ENCODE data around the gene LYZL1. TPM values are rescaled to one million over a fixed set of nuclear protein-coding genes. Genes with fewer than 3 reads are reported as not detected.

Gene LYZL1
- total RNA-seq, 4 donors from 2014 or later = not detected

- TF ChIP-seq CTCF (IDR thresholded peaks at IDR 0.05) (no peak), POLR2A (IDR thresholded peaks at IDR 0.05) (no peak)
- Histone ChIP-seq H3K4me1 (peaks cover 0 to 9% of the 10 kb centered on the region in 2 donors), H3K9me3 (no peaks in the 10 kb centered on the region), H3K36me3 (no peaks in the 10 kb centered on the region), H3K4me3 (no peak overlapping the region), H3K27ac (no peak overlapping the region), H3K27me3 (no peaks in the 10 kb centered on the region)
- intact Hi-C loops (cut with DNase I; ENCODE audit: low total_unique reads) = no loop called here
- no peak for DNase-seq
Measured at GRCh38 chr10:29249018-29249417, 39.9 kb upstream of the LYZL1 start.

GRCh38 chr10:29250066-29250465 is 38.8 kb upstream of the LYZL1 start:
- no peak overlapping the region for H3K4me3 ChIP-seq
- DNase-seq = no peak
- no peaks in the 10 kb centered on the region for H3K36me3 ChIP-seq
- H3K4me1 ChIP-seq = peaks cover 0 to 9% of the 10 kb centered on the region in 2 donors
- no peak overlapping the region for H3K27ac ChIP-seq
- H3K9me3 ChIP-seq = no peaks in the 10 kb centered on the region
- no peaks in the 10 kb centered on the region for H3K27me3 ChIP-seq
- TF ChIP-seq CTCF (IDR thresholded peaks at IDR 0.05) = no peak
- intact Hi-C loops (cut with DNase I; ENCODE audit: low total_unique reads) = no loop called here

GRCh38 chr10:29252811-29253689 is 35.8 kb upstream of the LYZL1 start:
- H3K4me1 ChIP-seq = peaks cover 0 to 13% of the 10 kb centered on the region in 2 donors
- DNase-seq = no peak
- no peak overlapping the region for H3K4me3 ChIP-seq
- intact Hi-C loops (cut with DNase I; ENCODE audit: low total_unique reads) = no loop called here
- no peaks in the 10 kb centered on the region for H3K9me3 ChIP-seq
- peak overlapping the region; percentile 27 to 89 for H3K27ac ChIP-seq
- TF ChIP-seq POLR2A (IDR thresholded peaks at IDR 0.05) (no peak), CTCF (IDR thresholded peaks at IDR 0.05) (no peak)
- H3K27me3 ChIP-seq = no peaks in the 10 kb centered on the region
- H3K36me3 ChIP-seq = no peaks in the 10 kb centered on the region

- no peaks in the 10 kb centered on the region for H3K36me3 ChIP-seq
- intact Hi-C loops (cut with DNase I; ENCODE audit: low total_unique reads) = no loop called here
- no peak overlapping the region for H3K4me3 ChIP-seq
- TF ChIP-seq CTCF (IDR thresholded peaks at IDR 0.05) = no peak
- TF ChIP-seq POLR2A (IDR thresholded peaks at IDR 0.05) = no peak
- DNase-seq = no peak
- peak overlapping the region; percentile 78 to 89 for H3K27ac ChIP-seq
- peaks cover 0 to 13% of the 10 kb centered on the region in 2 donors for H3K4me1 ChIP-seq
- H3K27me3 ChIP-seq = no peaks in the 10 kb centered on the region
- H3K9me3 ChIP-seq = no peaks in the 10 kb centered on the region
Measured at GRCh38 chr10:29253690-29254029, 35.2 kb upstream of the LYZL1 start.

GRCh38 chr10:29254123-29255046 is 34.5 kb upstream of the LYZL1 start:
- H3K9me3 ChIP-seq = no peaks in the 10 kb centered on the region
- intact Hi-C loops (cut with DNase I; ENCODE audit: low total_unique reads) = no loop called here
- no peaks in the 10 kb centered on the region for H3K36me3 ChIP-seq
- H3K4me3 ChIP-seq = no peak overlapping the region
- peaks cover 0 to 13% of the 10 kb centered on the region in 2 donors for H3K4me1 ChIP-seq
- H3K27ac ChIP-seq = peak overlapping the region; percentile 78 to 89
- H3K27me3 ChIP-seq = no peaks in the 10 kb centered on the region
- DNase-seq = peak; percentile 39 to 46
- TF ChIP-seq POLR2A (IDR thresholded peaks at IDR 0.05) (no peak), CTCF (IDR thresholded peaks at IDR 0.05) (no peak)

Data from uterus (tissue), 4 donors.